ENCODE results near the gene ZBTB32.
"Not testable (repeated sequence)": the region's sequence is repeated elsewhere in the genome, so short reads cannot be mapped to it uniquely, and the experiment has no call there.

The ZBTB32 gene, protein sequence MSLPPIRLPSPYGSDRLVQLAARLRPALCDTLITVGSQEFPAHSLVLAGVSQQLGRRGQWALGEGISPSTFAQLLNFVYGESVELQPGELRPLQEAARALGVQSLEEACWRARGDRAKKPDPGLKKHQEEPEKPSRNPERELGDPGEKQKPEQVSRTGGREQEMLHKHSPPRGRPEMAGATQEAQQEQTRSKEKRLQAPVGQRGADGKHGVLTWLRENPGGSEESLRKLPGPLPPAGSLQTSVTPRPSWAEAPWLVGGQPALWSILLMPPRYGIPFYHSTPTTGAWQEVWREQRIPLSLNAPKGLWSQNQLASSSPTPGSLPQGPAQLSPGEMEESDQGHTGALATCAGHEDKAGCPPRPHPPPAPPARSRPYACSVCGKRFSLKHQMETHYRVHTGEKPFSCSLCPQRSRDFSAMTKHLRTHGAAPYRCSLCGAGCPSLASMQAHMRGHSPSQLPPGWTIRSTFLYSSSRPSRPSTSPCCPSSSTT

DNA sequence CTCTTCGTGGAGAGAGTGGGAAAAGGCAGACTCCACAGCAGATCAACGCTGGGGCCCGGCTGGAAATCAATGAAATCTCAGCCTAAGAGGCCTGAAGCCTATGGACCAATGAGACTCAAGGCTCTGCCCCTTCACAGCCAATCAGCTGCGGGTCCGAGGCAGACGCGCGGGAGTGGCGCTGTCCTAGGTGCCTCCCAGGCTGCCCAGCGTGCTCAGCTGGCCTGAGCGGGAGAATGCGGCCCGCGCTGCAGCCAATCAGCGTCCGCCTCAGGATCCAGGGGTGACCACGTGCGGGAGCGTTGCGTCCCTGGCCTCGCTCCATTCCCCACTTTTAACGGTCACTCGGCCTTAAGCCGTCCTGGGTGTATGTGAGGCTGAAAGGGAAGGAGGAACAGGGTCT is at the start of gene ZBTB32:
Gene ZBTB32, plus strand, starts transcription at position 341 of the 400 bp plus-strand sequence. CDS start 10,069 bp downstream, outside the sequence.
- peak in 9 of 42 donors; percentile 9 to 54 (median 29) for DNase-seq
- intact Hi-C loops (cut with DNase I): no loop called here

DNA sequence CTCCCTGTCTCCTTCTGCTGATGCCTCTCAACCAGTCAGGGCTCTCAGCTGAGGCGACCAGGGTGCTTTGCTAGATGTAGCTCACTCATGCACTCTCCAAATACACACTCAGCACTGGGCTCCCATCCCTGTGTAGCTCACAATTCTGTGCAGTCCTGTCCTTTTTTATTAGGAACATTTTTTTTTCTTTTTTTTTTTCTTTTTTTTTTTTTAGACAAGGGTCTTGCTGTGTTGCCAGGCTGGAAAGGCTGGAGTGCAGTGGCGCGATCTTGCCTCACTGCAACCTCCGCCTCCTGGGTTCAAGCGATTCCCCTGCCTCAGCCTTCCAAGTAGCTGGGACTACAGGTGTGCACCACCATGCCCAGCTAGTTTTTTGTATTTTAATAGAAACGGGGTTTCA is 49.5 kb upstream of the ZBTB32 start:
- DNase-seq; intact Hi-C loops (cut with DNase I): not testable (repeated sequence)

GRCh38 chr19:35655600-35655999 is 48.8 kb upstream of the ZBTB32 start:
- no peak for DNase-seq
- intact Hi-C loops (cut with DNase I): no loop called here

DNA sequence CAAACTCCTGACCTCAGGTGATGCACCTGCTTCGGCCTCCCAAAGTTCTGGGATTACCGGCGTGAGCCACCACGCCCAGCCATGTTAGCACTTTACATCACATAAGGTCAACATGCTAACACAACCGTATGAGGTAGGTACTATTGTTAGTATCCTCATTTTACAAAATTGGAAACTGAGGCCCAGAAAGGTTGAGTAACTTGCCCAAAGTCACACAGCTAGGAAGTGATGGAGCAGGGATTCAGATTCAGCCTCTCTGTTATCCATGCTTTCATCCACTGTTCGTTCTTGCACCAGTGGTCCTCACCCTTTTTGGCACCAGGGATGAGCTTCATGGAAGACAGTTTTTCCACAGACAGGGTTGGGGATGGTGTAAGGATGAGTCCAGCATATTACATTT is 47.7 kb upstream of the ZBTB32 start:
- no peak for DNase-seq
- intact Hi-C loops (cut with DNase I): no loop called here

- intact Hi-C loops (cut with DNase I): no loop called here
- DNase-seq: no peak
These were observed 46.3 kb upstream of the ZBTB32 start for GRCh38 chr19:35657904-35658700.

DNA sequence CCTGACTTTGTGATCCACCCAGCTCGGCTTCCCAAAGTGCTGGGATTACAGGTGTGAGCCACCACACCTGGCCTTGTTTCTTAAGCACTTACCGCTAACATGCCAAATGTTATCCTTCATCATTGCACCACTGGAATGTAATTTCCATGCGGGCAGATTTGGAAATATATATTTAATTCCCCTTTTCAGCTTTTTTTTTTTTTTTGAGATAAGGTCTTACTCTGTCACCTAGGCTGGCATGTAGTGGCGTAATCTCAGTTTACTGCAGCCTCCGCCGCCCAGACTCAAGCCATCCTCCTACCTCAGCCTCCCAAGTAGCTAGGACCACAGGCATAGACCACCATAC is 42.4 kb upstream of the ZBTB32 start:
- intact Hi-C loops (cut with DNase I): no loop called here
- DNase-seq: no peak

- intact Hi-C loops (cut with DNase I): no loop called here
- no peak for DNase-seq
These were observed 40.4 kb upstream of the ZBTB32 start for GRCh38 chr19:35663981-35664380.

GRCh38 chr19:35665157-35665556 is 39.2 kb upstream of the ZBTB32 start:
- intact Hi-C loops (cut with DNase I): no loop called here
- DNase-seq: no peak

- no peak for DNase-seq
- intact Hi-C loops (cut with DNase I): no loop called here
These were observed 38.8 kb upstream of the ZBTB32 start for GRCh38 chr19:35665604-35666003.

GRCh38 chr19:35666251-35666913 is 38.0 kb upstream of the ZBTB32 start, which contains the start of gene UPK1A:
UPK1A (plus strand) TSS chr19:35666517; CDS start chr19:35666813, 296 bp downstream.
- intact Hi-C loops (cut with DNase I): no loop called here
- DNase-seq: no peak

GRCh38 chr19:35669566-35669965 is 34.8 kb upstream of the ZBTB32 start:
- DNase-seq: no peak
- intact Hi-C loops (cut with DNase I): no loop called here

- intact Hi-C loops (cut with DNase I): no loop called here
These were observed 34.4 kb upstream of the ZBTB32 start for GRCh38 chr19:35669974-35670373.

GRCh38 chr19:35670686-35671085 is 33.7 kb upstream of the ZBTB32 start:
- intact Hi-C loops (cut with DNase I): no loop called here
- no peak for DNase-seq

More at GRCh38 chr19:35669974-35670373, 34.4 kb upstream of the ZBTB32 start:
- no peak for DNase-seq

DNA sequence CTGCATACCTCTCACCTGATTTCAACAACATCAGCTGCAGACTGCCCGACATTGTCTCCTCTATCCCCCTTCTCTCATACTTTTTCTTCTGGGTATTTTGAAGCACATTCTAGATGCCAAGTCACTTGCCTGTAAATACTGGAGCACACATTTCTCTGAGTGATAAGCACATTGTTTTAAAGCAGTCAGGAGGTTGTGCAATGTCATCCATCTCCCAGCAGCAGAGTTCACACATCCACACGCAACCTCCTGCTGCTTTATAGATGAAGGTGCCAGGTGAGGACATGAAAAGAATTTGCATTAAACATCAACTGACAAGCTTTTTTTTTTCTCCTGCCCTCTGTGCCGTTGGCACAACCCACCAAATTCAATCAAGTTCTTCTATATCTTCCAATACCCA is 32.5 kb upstream of the ZBTB32 start:
- DNase-seq: peak in 5 of 42 donors; percentile 5 to 25 (median 16)
- intact Hi-C loops (cut with DNase I): no loop called here

GRCh38 chr19:35673121-35673804 is 31.1 kb upstream of the ZBTB32 start:
- intact Hi-C loops (cut with DNase I): no loop called here
- DNase-seq: no peak

DNA sequence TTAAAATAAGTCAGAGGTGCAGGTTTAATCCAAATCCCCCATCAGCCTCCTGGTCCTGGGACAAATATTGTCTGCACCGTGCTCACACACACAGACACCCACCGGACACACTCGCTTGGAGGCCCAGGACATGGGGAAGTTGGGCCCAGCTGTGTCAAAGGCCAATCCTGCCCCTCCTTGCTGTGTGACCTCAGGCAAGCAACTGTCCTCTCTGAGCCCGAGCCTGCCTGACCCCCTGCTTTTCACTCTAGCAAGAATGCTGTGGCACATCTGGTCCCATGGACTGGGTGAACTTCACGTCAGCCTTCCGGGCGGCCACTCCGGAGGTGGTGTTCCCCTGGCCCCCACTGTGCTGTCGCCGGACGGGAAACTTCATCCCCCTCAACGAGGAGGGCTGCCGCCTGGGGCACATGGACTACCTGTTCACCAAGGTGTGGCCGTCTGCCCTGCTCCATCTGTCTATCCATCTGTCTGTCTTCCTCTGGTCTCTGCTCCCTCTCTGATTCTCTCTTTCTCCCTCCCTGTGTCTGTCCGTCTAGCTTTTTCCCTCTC is 28.7 kb upstream of the ZBTB32 start:
- intact Hi-C loops (cut with DNase I): no loop called here

DNA sequence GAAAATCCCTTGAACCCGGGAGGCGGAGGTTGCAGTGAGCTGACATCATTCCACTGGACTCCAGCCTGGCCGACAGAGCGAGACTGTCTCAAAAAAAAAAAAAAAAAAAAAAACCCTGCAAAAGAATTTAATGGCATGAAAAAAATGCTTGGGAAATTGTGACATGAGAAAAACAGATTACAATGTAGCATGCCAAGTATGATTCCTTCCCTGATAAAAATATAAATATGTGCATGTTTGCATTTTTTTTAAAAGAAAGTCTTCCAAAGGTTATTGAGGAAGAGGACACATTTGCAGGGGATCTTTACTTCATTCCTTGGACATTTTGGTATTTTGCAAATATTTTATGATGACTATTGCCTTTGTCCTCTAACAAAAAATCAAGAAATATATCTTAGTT is 14.5 kb upstream of the ZBTB32 start:
- DNase-seq: no peak
- intact Hi-C loops (cut with DNase I): no loop called here

More for the DNA sequence above, 28.7 kb upstream of the ZBTB32 start:
- no peak for DNase-seq

GRCh38 chr19:35691106-35691505 is 13.3 kb upstream of the ZBTB32 start:
- DNase-seq; intact Hi-C loops (cut with DNase I): not testable (repeated sequence)

- no peak for DNase-seq
- intact Hi-C loops (cut with DNase I): no loop called here
These were observed 12.3 kb upstream of the ZBTB32 start for GRCh38 chr19:35692010-35692409.
